DMS153 treated with DMSO at 0.1 percent for 48 hours (cell line): ENCODE results near the gene VPS13D.

Experiments used
- DNase-seq: peaks from one replicate; lab custom pipeline; 2025; ENCODE audit not compliant: unreplicated experiment; lab: John Stamatoyannopoulos, UW

The VPS13D gene

GRCh38 chr1:12229835-12230548, at the start of gene VPS13D:
VPS13D (plus strand) TSS chr1:12230030; CDS start chr1:12234267, 4,237 bp downstream.
- peak; percentile 69 for DNase-seq

GRCh38 chr1:12180315-12180714, 49.5 kb upstream of the VPS13D start:
- no peak for DNase-seq

GRCh38 chr1:12180903-12181302, 48.9 kb upstream of the VPS13D start:
- no peak for DNase-seq

- no peak for DNase-seq
Observed at GRCh38 chr1:12181568-12181967, 48.3 kb upstream of the VPS13D start.

- no peak for DNase-seq
Observed at GRCh38 chr1:12182410-12182984, 47.3 kb upstream of the VPS13D start.

- DNase-seq, result no peak
Observed at GRCh38 chr1:12183095-12183794, 46.6 kb upstream of the VPS13D start.

- DNase-seq, result no peak
Observed at GRCh38 chr1:12184008-12184681, 45.7 kb upstream of the VPS13D start.

GRCh38 chr1:12185036-12185917, 44.6 kb upstream of the VPS13D start:
- DNase-seq, result no peak

- no peak for DNase-seq
Observed at GRCh38 chr1:12185918-12186678, 43.7 kb upstream of the VPS13D start.

- DNase-seq, result no peak
Observed at GRCh38 chr1:12186679-12186985, 43.2 kb upstream of the VPS13D start.

GRCh38 chr1:12188115-12188514, 41.7 kb upstream of the VPS13D start:
- DNase-seq, result no peak

- DNase-seq, result no peak
Observed at GRCh38 chr1:12188657-12189327, 41.0 kb upstream of the VPS13D start.

GRCh38 chr1:12189328-12189682, 40.5 kb upstream of the VPS13D start:
- DNase-seq, result no peak

GRCh38 chr1:12191242-12192032, 38.4 kb upstream of the VPS13D start:
- no peak for DNase-seq

- no peak for DNase-seq
Observed at GRCh38 chr1:12194666-12195216, 35.1 kb upstream of the VPS13D start.

GRCh38 chr1:12195416-12195815, 34.4 kb upstream of the VPS13D start:
- DNase-seq, result no peak

GRCh38 chr1:12196641-12197482, 33.0 kb upstream of the VPS13D start:
- DNase-seq, result peak; percentile 24

GRCh38 chr1:12197483-12197880, 32.3 kb upstream of the VPS13D start:
- DNase-seq, result no peak
